ENCODE data around the gene DDX56.

- TF ChIP-seq EZH2phosphoT487 (IDR thresholded peaks at IDR 0.05; ENCODE audit: low read depth) (no peak), CTCF (IDR thresholded peaks at IDR 0.05; ENCODE audit: low read depth, low read length) (no peak)
These were observed 39.6 kb downstream of the DDX56 start for GRCh38 chr7:44534087-44534486.
